ENCODE data around the gene IGSF6.
"Not testable (repeated sequence)": the region's sequence is repeated elsewhere in the genome, so short reads cannot be mapped to it uniquely, and the experiment has no call there.

The IGSF6 gene

GRCh38 chr16:21664801-21665492 is 12.5 kb upstream of the IGSF6 start:
- H3K27me3 Mint-ChIP-seq, result peaks cover 14% of the 10 kb centered on the region
- H3K27ac Mint-ChIP-seq, result no peak overlapping the region
- H3K36me3 Mint-ChIP-seq (ENCODE audit: low read depth), result no peaks in the 10 kb centered on the region
- H3K4me3 Mint-ChIP-seq, result no peak overlapping the region
- intact Hi-C loops (cut with micrococcal nuclease), result no loop called here
- no peaks in the 10 kb centered on the region for H3K9me3 Mint-ChIP-seq
- peaks cover 16% of the 10 kb centered on the region for H3K4me1 Mint-ChIP-seq (ENCODE audit: low read depth)

GRCh38 chr16:21663889-21664647 is 11.7 kb upstream of the IGSF6 start, which contains the start of gene OTOA:
Gene OTOA (plus strand): TSS chr16:21663968. CDS start chr16:21678515, 14,547 bp downstream.
- Mint-ChIP-seq H3K27ac (no peak within 1 kb of the TSS), H3K9me3 (no peaks in the 10 kb centered on the region), H3K36me3 (ENCODE audit: low read depth) (no peaks in the 10 kb centered on the region), H3K4me1 (ENCODE audit: low read depth) (peaks cover 22% of the 10 kb centered on the region), H3K4me3 (peak within 1 kb of the TSS; percentile 64), H3K27me3 (peaks cover 14% of the 10 kb centered on the region)
- intact Hi-C loops (cut with micrococcal nuclease), result no loop called here

- peak overlapping the region; percentile 69 for H3K27ac Mint-ChIP-seq
- peak overlapping the region; percentile 53 for H3K4me3 Mint-ChIP-seq
- H3K9me3 Mint-ChIP-seq, result no peaks in the 10 kb centered on the region
- peaks cover 66% of the 10 kb centered on the region for H3K4me1 Mint-ChIP-seq (ENCODE audit: low read depth)
- H3K27me3 Mint-ChIP-seq, result peaks cover 10% of the 10 kb centered on the region
- peaks cover 19% of the 10 kb centered on the region for H3K36me3 Mint-ChIP-seq (ENCODE audit: low read depth)
- intact Hi-C loops (cut with micrococcal nuclease), result no loop called here
These were observed 6.7 kb upstream of the IGSF6 start for GRCh38 chr16:21659124-21659523.

DNA sequence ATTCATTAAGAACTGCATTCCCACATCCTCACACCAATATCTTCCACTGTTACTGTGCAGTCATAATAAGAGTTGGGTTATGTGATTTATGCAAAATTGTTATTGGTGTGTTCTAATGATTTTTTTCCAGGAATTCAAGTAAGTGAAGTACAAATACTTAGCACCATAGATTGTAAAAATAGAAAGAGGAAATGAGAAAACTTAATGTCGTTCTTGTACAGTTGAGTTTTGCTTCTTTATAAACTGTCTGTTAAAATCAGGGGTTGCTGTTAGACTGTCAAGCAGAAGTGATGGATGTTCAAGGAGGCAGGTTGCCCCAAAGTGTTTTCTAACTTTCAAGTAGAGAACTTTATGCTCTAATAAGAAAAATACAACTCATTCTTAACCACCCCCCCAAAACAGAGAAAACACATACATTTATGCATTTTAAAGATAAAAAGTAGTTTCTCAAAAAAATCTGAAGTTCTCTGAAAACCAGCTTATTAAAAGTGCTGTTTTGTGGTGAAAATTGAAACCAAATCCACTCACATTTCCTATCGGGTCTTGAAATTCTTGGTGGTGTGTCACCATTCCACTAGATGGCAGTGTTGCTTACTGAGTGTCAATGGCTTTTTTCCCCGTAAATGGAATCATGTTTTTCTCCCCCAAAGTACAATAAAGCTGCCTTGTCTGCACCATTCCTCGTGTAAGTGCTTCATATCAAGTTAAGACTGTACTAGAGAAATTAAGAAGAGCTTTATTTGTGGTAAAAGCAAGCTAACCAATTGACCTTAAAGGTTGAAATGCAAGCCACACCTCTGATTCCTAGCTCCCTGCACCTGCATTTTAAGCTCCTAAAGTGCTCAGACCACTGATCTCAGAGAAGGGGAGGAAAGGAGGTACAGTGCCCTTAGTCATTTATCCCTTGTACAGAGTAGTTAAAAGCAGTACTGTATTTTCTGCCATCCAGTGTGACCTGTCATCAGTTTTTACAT is 4.7 kb upstream of the IGSF6 start:
- H3K4me1 Mint-ChIP-seq (ENCODE audit: low read depth), result peaks cover 77% of the 10 kb centered on the region

GRCh38 chr16:21654881-21655280 is 2.5 kb upstream of the IGSF6 start:
- H3K4me3 Mint-ChIP-seq, result no peak overlapping the region
- H3K9me3 Mint-ChIP-seq, result no peaks in the 10 kb centered on the region
- intact Hi-C loops (cut with micrococcal nuclease), result no loop called here
- peaks cover 70% of the 10 kb centered on the region for H3K4me1 Mint-ChIP-seq (ENCODE audit: low read depth)
- no peaks in the 10 kb centered on the region for H3K27me3 Mint-ChIP-seq
- H3K27ac Mint-ChIP-seq, result peak overlapping the region; percentile 85
- peaks cover 35% of the 10 kb centered on the region for H3K36me3 Mint-ChIP-seq (ENCODE audit: low read depth)

More for the DNA sequence above, 4.7 kb upstream of the IGSF6 start:
- H3K27ac Mint-ChIP-seq, result peak overlapping the region; percentile 70
- intact Hi-C loops (cut with micrococcal nuclease), result loop anchor here (1.0 kb wide), 1 partner anchor 51 kb away; no protein-coding TSS in a partner anchor
- peak overlapping the region; percentile 17 for H3K4me3 Mint-ChIP-seq
- no peaks in the 10 kb centered on the region for H3K27me3 Mint-ChIP-seq
- H3K9me3 Mint-ChIP-seq, result no peaks in the 10 kb centered on the region
- H3K36me3 Mint-ChIP-seq (ENCODE audit: low read depth), result peaks cover 19% of the 10 kb centered on the region

- Mint-ChIP-seq H3K36me3 (ENCODE audit: low read depth) (peaks cover 39% of the 10 kb centered on the region), H3K27me3 (no peaks in the 10 kb centered on the region), H3K4me1 (ENCODE audit: low read depth) (peaks cover 68% of the 10 kb centered on the region), H3K4me3 (peak overlapping the region; percentile 78), H3K27ac (peak overlapping the region; percentile 85), H3K9me3 (no peaks in the 10 kb centered on the region)
- intact Hi-C loops (cut with micrococcal nuclease), result no loop called here
These were observed 2.1 kb upstream of the IGSF6 start for GRCh38 chr16:21654466-21654865.

DNA sequence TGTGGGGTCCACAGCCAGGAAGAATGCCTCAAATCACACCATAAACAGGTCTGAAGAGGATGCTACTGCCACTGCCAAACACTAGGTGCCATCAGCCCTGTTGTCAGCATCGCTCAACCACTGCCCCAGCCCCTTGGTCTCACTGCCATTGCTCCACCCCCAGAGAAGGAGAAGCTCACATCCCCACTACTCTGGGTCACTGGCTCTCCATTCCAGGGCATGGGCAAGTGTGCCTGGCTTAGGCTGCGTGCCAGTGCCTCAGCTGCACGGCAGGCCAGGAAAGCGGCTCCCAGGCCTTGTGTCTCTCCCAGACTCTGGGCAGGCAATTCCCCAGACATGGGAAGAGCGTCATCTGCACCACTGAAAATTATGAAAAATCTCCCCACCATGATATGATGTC is 1.2 kb upstream of the IGSF6 start:
- Mint-ChIP-seq H3K9me3 (no peaks in the 10 kb centered on the region), H3K36me3 (ENCODE audit: low read depth) (peaks cover 48% of the 10 kb centered on the region)

GRCh38 chr16:21651515-21651914 is 893 bp downstream of the IGSF6 start:
- intact Hi-C loops (cut with micrococcal nuclease), result loop anchor here (2.0 kb wide), 1 partner anchor 53 kb away; the partner anchor contains the start of gene METTL9
- Mint-ChIP-seq H3K9me3 (no peaks in the 10 kb centered on the region), H3K36me3 (ENCODE audit: low read depth) (peaks cover 68% of the 10 kb centered on the region), H3K27me3 (no peaks in the 10 kb centered on the region), H3K4me3 (peak overlapping the region; percentile 83), H3K4me1 (ENCODE audit: low read depth) (peaks cover 68% of the 10 kb centered on the region), H3K27ac (peak overlapping the region; percentile 85)

More for the DNA sequence above, 1.2 kb upstream of the IGSF6 start:
- intact Hi-C loops (cut with micrococcal nuclease), result no loop called here
- H3K27me3 Mint-ChIP-seq, result no peaks in the 10 kb centered on the region
- H3K4me3 Mint-ChIP-seq, result peak overlapping the region; percentile 78
- H3K4me1 Mint-ChIP-seq (ENCODE audit: low read depth), result peaks cover 67% of the 10 kb centered on the region
- peak overlapping the region; percentile 85 for H3K27ac Mint-ChIP-seq

DNA sequence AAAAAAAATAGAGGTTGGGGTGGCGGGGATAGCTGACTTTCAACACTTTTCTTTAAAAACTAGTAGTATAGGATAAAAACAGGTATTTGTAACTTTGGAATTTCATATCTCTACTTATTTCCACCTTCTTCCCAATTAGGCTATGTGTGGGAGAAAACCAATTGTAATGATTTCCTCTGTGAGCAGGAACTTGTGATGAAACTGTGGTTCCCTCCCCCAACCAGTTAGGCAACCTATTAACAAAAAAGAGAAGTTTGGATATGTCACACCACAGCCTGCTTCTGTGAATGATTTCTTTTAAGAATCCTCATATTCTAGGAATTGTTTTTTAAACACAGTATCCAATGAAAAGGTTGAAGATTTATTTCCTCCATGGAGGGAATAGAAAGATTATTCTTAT is 1.9 kb downstream of the IGSF6 start:
- H3K36me3 Mint-ChIP-seq (ENCODE audit: low read depth), result peaks cover 66% of the 10 kb centered on the region
- peak overlapping the region; percentile 83 for H3K4me3 Mint-ChIP-seq
- H3K4me1 Mint-ChIP-seq (ENCODE audit: low read depth), result peaks cover 70% of the 10 kb centered on the region
- no peaks in the 10 kb centered on the region for H3K27me3 Mint-ChIP-seq
- intact Hi-C loops (cut with micrococcal nuclease), result loop anchor here (2.0 kb wide), 1 partner anchor 52 kb away; the partner anchor contains the start of gene METTL9
- H3K27ac Mint-ChIP-seq, result peak overlapping the region; percentile 85
- H3K9me3 Mint-ChIP-seq, result no peaks in the 10 kb centered on the region

DNA sequence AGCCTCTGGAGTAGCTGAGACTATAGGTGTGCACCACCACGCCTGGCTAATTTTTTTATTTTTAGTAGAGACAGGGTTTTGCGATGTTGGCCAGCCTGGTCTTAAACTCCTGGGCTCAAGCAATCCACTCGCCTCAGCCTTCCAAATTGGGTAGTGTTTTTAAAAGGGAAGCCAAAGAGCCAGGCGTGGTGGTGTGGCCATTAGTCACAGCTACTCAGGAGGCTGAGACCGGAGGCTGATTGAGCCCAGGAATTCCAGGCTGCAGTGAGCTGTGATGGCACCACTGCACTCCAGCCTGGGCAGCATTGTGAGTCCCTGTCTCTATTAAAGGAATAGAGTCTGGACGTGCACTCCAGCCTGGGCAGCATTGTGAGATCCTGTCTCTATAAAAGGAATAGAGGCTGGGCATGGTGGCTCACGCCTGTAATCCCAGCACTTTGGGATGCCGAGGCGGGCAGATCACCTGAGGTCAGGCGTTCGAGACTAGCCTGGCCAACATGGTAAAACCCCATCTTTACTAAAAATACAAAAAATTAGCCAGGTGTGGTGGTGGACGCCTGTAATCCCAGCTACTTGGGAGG is 2.5 kb downstream of the IGSF6 start:
- not testable (repeated sequence) for H3K9me3 Mint-ChIP-seq, H3K27me3 Mint-ChIP-seq
- H3K27ac Mint-ChIP-seq, result peak overlapping the region; percentile 85
- intact Hi-C loops (cut with micrococcal nuclease), result loop anchor here (2.0 kb wide), 1 partner anchor 51 kb away; the partner anchor contains the start of gene METTL9
- peak overlapping the region; percentile 83 for H3K4me3 Mint-ChIP-seq
- peaks cover 64% of the 10 kb centered on the region for H3K36me3 Mint-ChIP-seq (ENCODE audit: low read depth)
- H3K4me1 Mint-ChIP-seq (ENCODE audit: low read depth), result peaks cover 70% of the 10 kb centered on the region

- H3K27me3 Mint-ChIP-seq, result no peaks in the 10 kb centered on the region
- H3K4me1 Mint-ChIP-seq (ENCODE audit: low read depth), result peaks cover 61% of the 10 kb centered on the region
- peak overlapping the region; percentile 85 for H3K27ac Mint-ChIP-seq
- intact Hi-C loops (cut with micrococcal nuclease), result no loop called here
- peak overlapping the region; percentile 50 for H3K4me3 Mint-ChIP-seq
- peaks cover 84% of the 10 kb centered on the region for H3K36me3 Mint-ChIP-seq (ENCODE audit: low read depth)
- H3K9me3 Mint-ChIP-seq, result no peaks in the 10 kb centered on the region
These were observed 4.7 kb downstream of the IGSF6 start for GRCh38 chr16:21647562-21648164.

DNA sequence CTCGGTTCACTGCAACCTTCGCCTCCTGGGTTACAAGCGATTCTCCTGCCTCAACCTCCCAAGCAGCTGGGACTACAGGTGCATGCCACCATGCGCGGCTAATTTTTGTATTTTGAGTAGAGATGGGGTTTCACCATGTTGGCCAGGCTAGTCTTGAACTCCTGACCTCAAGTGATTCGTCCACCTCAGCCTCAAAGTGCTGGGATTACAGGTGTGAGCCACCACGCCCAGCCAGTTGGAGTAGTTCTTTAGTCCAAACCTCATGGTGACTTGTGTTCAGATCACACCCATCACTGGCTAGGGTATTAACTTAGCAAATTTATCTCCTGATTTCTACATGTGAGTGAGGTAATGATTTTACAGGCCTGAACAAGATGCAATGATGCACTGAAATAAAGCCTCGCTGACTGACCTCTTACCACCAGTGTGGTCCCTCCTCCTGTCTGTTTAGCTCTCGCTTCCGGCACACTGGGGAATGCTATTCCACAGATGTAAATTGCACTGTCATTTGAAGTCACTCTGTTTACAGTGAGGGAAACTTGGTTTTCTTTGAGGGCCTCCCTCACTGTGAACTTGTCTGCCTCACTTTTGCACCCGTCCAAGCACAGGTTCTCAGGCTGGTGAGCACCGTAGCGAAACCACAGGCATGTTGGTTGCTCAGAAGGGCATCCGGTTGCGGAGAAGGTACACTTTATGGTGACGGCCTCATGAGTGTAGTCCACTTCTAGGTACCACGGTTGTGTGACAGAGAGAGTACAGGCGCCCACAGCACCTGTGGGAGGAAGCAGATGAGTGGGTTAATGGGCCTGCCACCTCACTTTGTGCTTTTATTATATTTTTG is 5.5 kb downstream of the IGSF6 start:
- Mint-ChIP-seq H3K36me3 (ENCODE audit: low read depth) (peaks cover 90% of the 10 kb centered on the region), H3K4me3 (peak overlapping the region; percentile 46), H3K9me3 (no peaks in the 10 kb centered on the region), H3K27ac (peak overlapping the region; percentile 85), H3K27me3 (no peaks in the 10 kb centered on the region), H3K4me1 (ENCODE audit: low read depth) (peaks cover 57% of the 10 kb centered on the region)
- intact Hi-C loops (cut with micrococcal nuclease), result no loop called here

Measured in dendritic cell treated with granulocyte-macrophage colony-stimulating factor and Interleukin-4, amounts not matched to agents 40 ng/mL and 50 ng/mL, for 4 days (primary cell).